B cell (primary cell): Measurements from ENCODE around the gene ACTC1.

Source experiments
- EZH2 ChIP-seq: IDR thresholded peaks from 2 replicates; pipeline ENCODE4 v1.6.1; 2012; ENCODE audit warnings: borderline replicate concordance, low read depth, mild to moderate bottlenecking, moderate library complexity, low read length; ENCODE audit not compliant: insufficient read depth, poor library complexity, severe bottlenecking
- TF ChIP-seq, protein P1 (sequence below): fragments of 200-600 bp; IDR thresholded peaks from one replicate; pipeline ENCODE4 v1.8.0; 2022; ENCODE audit warnings: antibody characterized with exemption, mild to moderate bottlenecking

GRCh38 chr15:34773013-34773412, 22.3 kb downstream of the ACTC1 start:
- TF ChIP-seq, protein P1, sequence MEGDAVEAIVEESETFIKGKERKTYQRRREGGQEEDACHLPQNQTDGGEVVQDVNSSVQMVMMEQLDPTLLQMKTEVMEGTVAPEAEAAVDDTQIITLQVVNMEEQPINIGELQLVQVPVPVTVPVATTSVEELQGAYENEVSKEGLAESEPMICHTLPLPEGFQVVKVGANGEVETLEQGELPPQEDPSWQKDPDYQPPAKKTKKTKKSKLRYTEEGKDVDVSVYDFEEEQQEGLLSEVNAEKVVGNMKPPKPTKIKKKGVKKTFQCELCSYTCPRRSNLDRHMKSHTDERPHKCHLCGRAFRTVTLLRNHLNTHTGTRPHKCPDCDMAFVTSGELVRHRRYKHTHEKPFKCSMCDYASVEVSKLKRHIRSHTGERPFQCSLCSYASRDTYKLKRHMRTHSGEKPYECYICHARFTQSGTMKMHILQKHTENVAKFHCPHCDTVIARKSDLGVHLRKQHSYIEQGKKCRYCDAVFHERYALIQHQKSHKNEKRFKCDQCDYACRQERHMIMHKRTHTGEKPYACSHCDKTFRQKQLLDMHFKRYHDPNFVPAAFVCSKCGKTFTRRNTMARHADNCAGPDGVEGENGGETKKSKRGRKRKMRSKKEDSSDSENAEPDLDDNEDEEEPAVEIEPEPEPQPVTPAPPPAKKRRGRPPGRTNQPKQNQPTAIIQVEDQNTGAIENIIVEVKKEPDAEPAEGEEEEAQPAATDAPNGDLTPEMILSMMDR: no peak
- TF ChIP-seq EZH2: no peak
